Astrocyte (in vitro differentiated cells and primary cell): ENCODE data around the gene KSR2. TPM values are rescaled to one million over a fixed set of nuclear protein-coding genes. Genes with fewer than 3 reads are reported as not detected.
A peak's percentile ranks its signal among the peaks of the same experiment; 100 is the strongest.

ENCODE experiments used
- DNase-seq: peaks from one replicate; pipeline ENCODE4 v3.0.0-alpha.2; 2010; ENCODE audit warnings: low read depth
- FAIRE-seq: peaks from 2 replicates; lab custom pipeline; 2011; peaks lifted over from hg19 to GRCh38; lab: Jason Lieb, UNC
- H2AFZ ChIP-seq: 2 replicates; pipeline ENCODE4 v1.6.0; 2012; ENCODE audit warnings: low read depth, low read length, inconsistent platforms
- H3K27ac ChIP-seq: 2 replicates; pipeline ENCODE4 v1.5.1; 2011; ENCODE audit warnings: low read depth, low read length, inconsistent platforms
- H3K27me3 ChIP-seq: 2 replicates; pipeline ENCODE4 v1.6.0; 2011; ENCODE audit warnings: low read length, inconsistent platforms; ENCODE audit not compliant: insufficient read depth
- H3K36me3 ChIP-seq: 2 replicates; pipeline ENCODE4 v1.5.1; 2011; ENCODE audit warnings: low read length, inconsistent platforms; ENCODE audit not compliant: insufficient read depth
- H3K4me1 ChIP-seq: 2 replicates; pipeline ENCODE4 v1.5.1; 2011; ENCODE audit warnings: low read length, inconsistent platforms; ENCODE audit not compliant: insufficient read depth
- H3K4me2 ChIP-seq: 2 replicates; pipeline ENCODE4 v1.6.0; 2012; ENCODE audit warnings: low read length, inconsistent platforms
- H3K4me3 ChIP-seq: 2 replicates; pipeline ENCODE4 v1.5.1; 2011; ENCODE audit warnings: low read depth, mild to moderate bottlenecking, low read length, inconsistent platforms; ENCODE audit not compliant: insufficient read depth
- H3K79me2 ChIP-seq: 2 replicates; pipeline ENCODE4 v1.6.0; 2012; ENCODE audit warnings: mild to moderate bottlenecking, low read length, inconsistent platforms; ENCODE audit not compliant: insufficient read depth
- H3K9ac ChIP-seq: 2 replicates; pipeline ENCODE4 v1.6.0; 2012; ENCODE audit warnings: mild to moderate bottlenecking, low read length, inconsistent platforms
- H3K9me3 ChIP-seq: 2 replicates; pipeline ENCODE4 v1.5.1; 2012; ENCODE audit warnings: low read depth, mild to moderate bottlenecking, low read length, inconsistent platforms; ENCODE audit not compliant: insufficient read depth
- H4K20me1 ChIP-seq: 2 replicates; pipeline ENCODE4 v1.6.0; 2012; ENCODE audit warnings: low read length, inconsistent platforms; ENCODE audit not compliant: insufficient read depth
- H3K27ac Mint-ChIP-seq: one replicate; pipeline ENCODE4 v1.8.0; 2021; ENCODE audit warnings: mild to moderate bottlenecking, mixed read lengths; ENCODE audit not compliant: unreplicated experiment
- H3K27me3 Mint-ChIP-seq: one replicate; pipeline ENCODE4 v1.8.0; 2021; ENCODE audit warnings: low read depth, mixed read lengths; ENCODE audit not compliant: unreplicated experiment
- H3K36me3 Mint-ChIP-seq: one replicate; pipeline ENCODE4 v1.8.0; 2021; ENCODE audit warnings: low read depth, mixed read lengths; ENCODE audit not compliant: unreplicated experiment
- H3K4me1 Mint-ChIP-seq: one replicate; pipeline ENCODE4 v1.8.0; 2021; ENCODE audit warnings: low read depth, mixed read lengths; ENCODE audit not compliant: unreplicated experiment
- H3K4me3 Mint-ChIP-seq: one replicate; pipeline ENCODE4 v1.8.0; 2021; ENCODE audit warnings: mild to moderate bottlenecking, moderate library complexity, mixed read lengths; ENCODE audit not compliant: unreplicated experiment
- H3K9me3 Mint-ChIP-seq: one replicate; pipeline ENCODE4 v1.8.0; 2021; ENCODE audit warnings: mild to moderate bottlenecking, mixed read lengths; ENCODE audit not compliant: unreplicated experiment
- EZH2 ChIP-seq: IDR thresholded peaks from 2 replicates; pipeline ENCODE4 v1.6.1; 2012; ENCODE audit warnings: mild to moderate bottlenecking, low read length, inconsistent platforms; ENCODE audit not compliant: insufficient read depth
- total RNA-seq: library from RNA; stranded (reverse); gene quantifications from 2 replicates; pipeline ENCODE4 v1.2.1, GENCODE V29; 2021
- TF ChIP-seq, protein P1 (sequence below): IDR thresholded peaks from 2 replicates; pipeline ENCODE4 v1.5.1; 2011; ENCODE audit warnings: low read depth, mild to moderate bottlenecking, inconsistent platforms, low read length, moderate library complexity; ENCODE audit not compliant: insufficient read depth

The KSR2 gene
- total RNA-seq, 1 donor from 2014 or later = 0.98 TPM

- Histone ChIP-seq H4K20me1 (no peaks in the 10 kb centered on the region), H3K4me1 (no peaks in the 10 kb centered on the region), H3K36me3 (no peaks in the 10 kb centered on the region), H3K4me2 (no peak overlapping the region), H3K79me2 (no peaks in the 10 kb centered on the region), H3K9ac (no peak overlapping the region), H2AFZ (no peak overlapping the region), H3K4me3 (no peak overlapping the region), H3K27me3 (no peaks in the 10 kb centered on the region), H3K9me3 (no peaks in the 10 kb centered on the region), H3K27ac (no peak overlapping the region)
- Mint-ChIP-seq H3K27ac (no peak overlapping the region), H3K36me3 (no peaks in the 10 kb centered on the region), H3K4me1 (peaks cover 10% of the 10 kb centered on the region), H3K9me3 (peaks cover 8% of the 10 kb centered on the region), H3K27me3 (peaks cover 2% of the 10 kb centered on the region), H3K4me3 (no peak overlapping the region)
- TF ChIP-seq, protein P1, sequence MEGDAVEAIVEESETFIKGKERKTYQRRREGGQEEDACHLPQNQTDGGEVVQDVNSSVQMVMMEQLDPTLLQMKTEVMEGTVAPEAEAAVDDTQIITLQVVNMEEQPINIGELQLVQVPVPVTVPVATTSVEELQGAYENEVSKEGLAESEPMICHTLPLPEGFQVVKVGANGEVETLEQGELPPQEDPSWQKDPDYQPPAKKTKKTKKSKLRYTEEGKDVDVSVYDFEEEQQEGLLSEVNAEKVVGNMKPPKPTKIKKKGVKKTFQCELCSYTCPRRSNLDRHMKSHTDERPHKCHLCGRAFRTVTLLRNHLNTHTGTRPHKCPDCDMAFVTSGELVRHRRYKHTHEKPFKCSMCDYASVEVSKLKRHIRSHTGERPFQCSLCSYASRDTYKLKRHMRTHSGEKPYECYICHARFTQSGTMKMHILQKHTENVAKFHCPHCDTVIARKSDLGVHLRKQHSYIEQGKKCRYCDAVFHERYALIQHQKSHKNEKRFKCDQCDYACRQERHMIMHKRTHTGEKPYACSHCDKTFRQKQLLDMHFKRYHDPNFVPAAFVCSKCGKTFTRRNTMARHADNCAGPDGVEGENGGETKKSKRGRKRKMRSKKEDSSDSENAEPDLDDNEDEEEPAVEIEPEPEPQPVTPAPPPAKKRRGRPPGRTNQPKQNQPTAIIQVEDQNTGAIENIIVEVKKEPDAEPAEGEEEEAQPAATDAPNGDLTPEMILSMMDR = no peak
- no peak for TF ChIP-seq EZH2
- peak; percentile 23 for FAIRE-seq
- DNase-seq = no peak
These were observed 346.7 kb downstream of the KSR2 start for GRCh38 chr12:117622087-117622486.

DNA sequence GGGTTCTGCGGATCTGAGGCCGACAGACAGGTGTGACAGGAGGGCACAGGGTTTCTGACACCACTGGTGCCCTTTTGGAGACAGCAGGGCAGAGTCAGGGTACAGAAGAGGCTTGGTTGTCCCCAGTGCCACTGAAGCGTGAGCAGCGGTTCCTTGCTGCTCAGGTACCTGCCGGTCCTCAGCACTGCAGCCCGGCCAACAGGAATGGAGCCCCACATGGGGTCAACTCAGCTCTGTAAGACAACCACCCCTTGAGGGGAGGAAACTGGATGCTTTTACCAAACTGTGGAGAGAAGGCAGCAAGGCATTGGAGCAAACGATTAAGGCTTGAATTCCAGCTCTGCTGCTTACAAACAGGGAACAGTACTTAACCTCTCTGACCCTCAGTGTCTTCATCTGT is 361.0 kb downstream of the KSR2 start:
- Histone ChIP-seq H2AFZ (no peak overlapping the region), H4K20me1 (no peaks in the 10 kb centered on the region), H3K27me3 (no peaks in the 10 kb centered on the region), H3K79me2 (no peaks in the 10 kb centered on the region), H3K9me3 (no peaks in the 10 kb centered on the region), H3K4me2 (no peak overlapping the region), H3K36me3 (no peaks in the 10 kb centered on the region), H3K27ac (no peak overlapping the region), H3K9ac (no peak overlapping the region), H3K4me1 (no peaks in the 10 kb centered on the region), H3K4me3 (no peak overlapping the region)
- no peaks in the 10 kb centered on the region for H3K4me1 Mint-ChIP-seq
- no peak for TF ChIP-seq EZH2
- TF ChIP-seq, protein P1 = no peak
- no peak overlapping the region for H3K27ac Mint-ChIP-seq
- no peak for DNase-seq
- no peak for FAIRE-seq
- H3K36me3 Mint-ChIP-seq = no peaks in the 10 kb centered on the region
- H3K27me3 Mint-ChIP-seq = peaks cover 13% of the 10 kb centered on the region
- H3K4me3 Mint-ChIP-seq = no peak overlapping the region
- H3K9me3 Mint-ChIP-seq = no peaks in the 10 kb centered on the region

DNA sequence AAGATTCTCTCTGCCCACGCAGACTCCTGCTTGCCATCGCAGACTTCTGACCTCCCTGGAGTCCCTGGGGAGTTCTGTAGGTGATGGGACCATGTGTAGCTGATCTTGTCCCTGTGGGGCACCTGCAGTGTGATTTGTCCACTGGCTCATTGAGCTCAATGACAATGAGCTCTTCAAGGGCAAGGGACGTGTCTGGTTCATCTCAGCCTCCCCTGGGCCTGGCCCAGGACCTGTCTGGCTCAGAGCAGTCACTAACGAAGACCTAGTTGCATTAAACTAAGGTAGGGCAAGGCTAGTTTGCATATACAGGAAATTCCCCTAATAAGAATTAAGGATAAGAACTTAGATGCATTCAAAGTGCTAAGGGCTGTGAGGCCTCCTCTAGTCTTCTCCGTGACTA is 361.8 kb downstream of the KSR2 start:
- FAIRE-seq (no peak), DNase-seq (no peak)
- H3K4me3 Mint-ChIP-seq = no peak overlapping the region
- no peaks in the 10 kb centered on the region for H3K36me3 Mint-ChIP-seq
- no peak overlapping the region for H3K9ac ChIP-seq
- H3K4me1 Mint-ChIP-seq = no peaks in the 10 kb centered on the region
- no peak overlapping the region for H3K27ac Mint-ChIP-seq
- H3K79me2 ChIP-seq = no peaks in the 10 kb centered on the region
- no peaks in the 10 kb centered on the region for H3K4me1 ChIP-seq
- H3K4me3 ChIP-seq = no peak overlapping the region
- no peak overlapping the region for H3K4me2 ChIP-seq
- no peak for TF ChIP-seq EZH2
- TF ChIP-seq, protein P1 = no peak
- no peaks in the 10 kb centered on the region for H3K36me3 ChIP-seq
- H3K27ac ChIP-seq = no peak overlapping the region
- no peaks in the 10 kb centered on the region for H3K27me3 ChIP-seq
- H4K20me1 ChIP-seq = no peaks in the 10 kb centered on the region
- H2AFZ ChIP-seq = no peak overlapping the region
- H3K27me3 Mint-ChIP-seq = peaks cover 13% of the 10 kb centered on the region
- H3K9me3 ChIP-seq = no peaks in the 10 kb centered on the region
- no peaks in the 10 kb centered on the region for H3K9me3 Mint-ChIP-seq
